Measurements from ENCODE around the gene CES2.
"Not testable (repeated sequence)": the region's sequence is repeated elsewhere in the genome, so short reads cannot be mapped to it uniquely, and the experiment has no call there.

Gene CES2

DNA sequence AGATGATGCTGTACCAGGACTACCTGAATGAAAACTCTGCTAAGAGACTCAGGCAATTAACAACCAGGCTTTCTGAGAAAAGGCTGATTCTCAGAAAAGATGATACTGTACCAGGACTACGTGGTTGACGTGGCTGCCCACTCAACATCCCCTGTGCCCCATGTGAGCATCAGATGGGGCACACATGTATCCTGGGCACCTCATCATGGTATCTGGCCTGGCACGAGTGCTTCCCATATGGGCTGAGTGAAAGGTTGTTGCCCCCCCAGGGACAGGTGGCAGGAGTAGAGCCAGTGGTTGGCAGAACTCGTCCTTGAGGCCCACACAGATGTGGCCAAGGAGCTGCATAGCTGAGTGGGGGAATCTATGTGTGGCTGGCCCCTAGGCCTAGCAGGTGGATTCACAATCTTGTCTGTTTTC, 49.6 kb downstream of the CES2 start:
- ATAC-seq (peak; percentile 86), DNase-seq (peak; percentile 71)

DNA sequence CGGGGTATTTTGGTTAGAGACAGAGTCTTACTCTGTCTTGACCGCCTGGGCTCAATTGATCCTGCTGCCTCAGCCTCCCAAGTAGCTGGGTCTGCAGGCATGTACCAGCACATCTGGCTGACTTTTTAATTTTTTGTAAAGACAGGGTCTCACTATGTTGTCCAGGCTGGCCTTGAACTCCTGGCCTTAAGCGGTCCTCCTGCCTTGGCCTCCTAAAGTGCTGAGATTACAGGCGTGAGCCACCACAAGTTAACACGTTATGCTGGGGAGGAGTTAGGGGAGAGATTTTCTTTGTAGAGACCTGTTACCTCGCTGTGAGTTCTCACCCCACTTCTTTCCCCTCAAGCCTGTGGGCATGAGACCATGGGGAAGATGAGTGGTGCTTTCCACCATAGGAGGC, 51.2 kb downstream of the CES2 start:
- no peak for DNase-seq
- ATAC-seq: no peak

DNA sequence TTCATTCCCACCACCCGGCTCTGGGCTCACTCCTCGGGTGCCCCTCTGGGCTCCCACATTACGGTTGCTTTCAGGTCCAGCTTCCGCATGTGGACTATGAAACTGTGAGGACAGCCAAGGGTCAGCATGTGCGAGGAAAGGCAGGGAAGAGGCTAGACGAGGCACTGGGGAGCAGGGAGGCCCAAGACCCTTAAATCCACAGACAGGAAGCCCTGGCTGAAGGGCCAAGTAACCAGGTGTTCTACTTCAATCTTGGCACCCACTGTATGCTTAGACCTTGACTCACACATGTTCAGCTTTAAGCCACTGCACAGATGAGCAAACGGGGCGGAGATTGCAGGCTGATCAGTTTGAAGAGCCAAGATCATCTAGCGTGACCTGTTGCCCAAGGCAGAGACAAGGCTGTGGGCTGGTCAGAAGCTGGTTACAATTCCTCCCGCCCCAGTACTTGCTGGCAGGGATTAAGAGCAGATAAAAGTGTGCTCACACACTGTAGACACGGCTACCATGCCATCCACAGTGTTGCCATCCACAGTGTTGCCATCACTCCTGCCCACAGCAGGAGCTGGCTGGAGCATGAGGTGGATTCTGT, 53.0 kb downstream of the CES2 start, which contains the start of gene CES4A:
TSS of gene CES4A (plus strand) at position 393 of the 592 bp plus-strand sequence. CDS start at position 577, 184 bp downstream.
- no peak for ATAC-seq
- DNase-seq: no peak

DNA sequence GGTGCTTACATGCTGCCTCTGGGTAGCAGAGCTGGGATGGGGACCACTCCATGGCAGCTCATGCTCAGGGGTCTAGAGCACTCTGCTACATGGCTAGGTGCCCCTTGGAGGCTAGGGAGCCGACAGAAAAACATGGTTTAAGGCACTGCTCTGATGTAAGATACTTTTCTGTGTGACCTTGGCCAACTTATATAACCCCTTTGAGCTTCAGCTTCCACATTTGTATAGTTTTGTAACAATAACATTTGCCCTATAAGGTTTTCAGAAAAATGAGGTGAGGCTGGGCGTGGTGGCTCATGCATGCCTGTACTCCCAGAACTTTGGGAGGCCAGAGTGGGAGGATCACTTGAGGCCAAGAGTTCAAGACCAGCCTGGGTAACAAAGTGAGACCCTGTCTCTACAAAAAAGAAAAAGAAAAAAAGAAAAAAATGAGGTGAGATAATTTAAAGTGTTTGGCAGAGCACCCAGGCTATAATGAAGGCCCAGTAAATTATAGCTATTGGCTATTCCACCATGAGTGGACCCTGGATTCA, 56.3 kb downstream of the CES2 start:
- ATAC-seq (no peak), DNase-seq (no peak)

DNA sequence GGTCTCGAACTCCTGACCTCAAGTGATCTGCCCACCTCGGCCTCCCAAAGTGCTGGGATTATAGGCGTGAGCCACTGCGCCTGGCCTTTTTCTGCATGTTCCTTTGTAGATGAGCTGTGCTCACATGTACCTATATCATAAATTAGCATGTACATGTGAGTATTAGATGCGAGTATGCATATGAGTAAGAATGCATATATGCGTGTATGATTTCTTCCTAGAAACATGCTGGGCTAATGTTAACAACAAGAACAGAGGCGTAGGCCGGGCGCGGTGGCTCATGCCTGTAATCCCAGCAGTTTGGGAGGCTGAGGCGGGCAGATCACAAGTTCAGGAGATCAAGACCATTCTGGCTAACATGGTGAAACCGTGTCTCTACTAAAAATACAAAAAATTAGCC, 58.2 kb downstream of the CES2 start:
- DNase-seq, ATAC-seq: not testable (repeated sequence)
